ENCODE measurements around the gene TUBGCP3. TPM values are rescaled to one million over a fixed set of nuclear protein-coding genes. Genes with fewer than 3 reads are reported as not detected.

TUBGCP3 gene
- total RNA-seq, 2 donors from 2014 or later, result 26.7 to 30.0 TPM

DNA sequence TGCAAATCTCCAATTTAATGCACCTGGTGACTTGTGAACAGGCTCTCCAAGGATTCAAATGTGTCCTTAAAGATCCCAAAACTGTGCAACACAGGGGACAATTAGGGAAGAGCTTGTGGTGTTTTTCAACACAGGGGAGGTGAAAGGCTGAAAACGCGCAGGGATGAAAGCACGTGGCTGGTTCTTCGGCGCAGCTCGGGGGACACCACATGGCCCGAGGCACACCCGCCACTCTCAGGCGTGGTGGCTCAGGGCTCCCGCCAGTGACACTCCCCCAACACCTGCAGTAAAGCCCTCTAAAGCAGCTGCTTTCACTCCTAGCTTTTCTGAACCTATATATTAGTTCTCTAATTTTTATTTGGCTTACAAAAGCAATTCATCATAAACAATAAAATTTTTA is 119.9 kb downstream of the TUBGCP3 start:
- DNase-seq (no peak), ATAC-seq (no peak)
- no peak for TF ChIP-seq POLR2A (IDR thresholded peaks at IDR 0.05)
- TF ChIP-seq, protein P1, sequence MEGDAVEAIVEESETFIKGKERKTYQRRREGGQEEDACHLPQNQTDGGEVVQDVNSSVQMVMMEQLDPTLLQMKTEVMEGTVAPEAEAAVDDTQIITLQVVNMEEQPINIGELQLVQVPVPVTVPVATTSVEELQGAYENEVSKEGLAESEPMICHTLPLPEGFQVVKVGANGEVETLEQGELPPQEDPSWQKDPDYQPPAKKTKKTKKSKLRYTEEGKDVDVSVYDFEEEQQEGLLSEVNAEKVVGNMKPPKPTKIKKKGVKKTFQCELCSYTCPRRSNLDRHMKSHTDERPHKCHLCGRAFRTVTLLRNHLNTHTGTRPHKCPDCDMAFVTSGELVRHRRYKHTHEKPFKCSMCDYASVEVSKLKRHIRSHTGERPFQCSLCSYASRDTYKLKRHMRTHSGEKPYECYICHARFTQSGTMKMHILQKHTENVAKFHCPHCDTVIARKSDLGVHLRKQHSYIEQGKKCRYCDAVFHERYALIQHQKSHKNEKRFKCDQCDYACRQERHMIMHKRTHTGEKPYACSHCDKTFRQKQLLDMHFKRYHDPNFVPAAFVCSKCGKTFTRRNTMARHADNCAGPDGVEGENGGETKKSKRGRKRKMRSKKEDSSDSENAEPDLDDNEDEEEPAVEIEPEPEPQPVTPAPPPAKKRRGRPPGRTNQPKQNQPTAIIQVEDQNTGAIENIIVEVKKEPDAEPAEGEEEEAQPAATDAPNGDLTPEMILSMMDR (IDR thresholded peaks at IDR 0.05), result no peak
- Histone ChIP-seq H3K27ac (no peak overlapping the region), H3K4me1 (no peaks in the 10 kb centered on the region), H3K4me3 (no peak overlapping the region), H3K36me3 (replicated peaks in 1 of 2; ENCODE audit: insufficient read depth in 1 of 2, low read depth in 2 of 2) (no peaks in the 10 kb centered on the region), H3K9me3 (no peaks in the 10 kb centered on the region), H3K27me3 (no peaks in the 10 kb centered on the region)
- 93 to 96% methylated on average over 10 of the region's 10 CpGs for WGBS, 2 donors
- intact Hi-C loops (cut with DNase I), result no loop called here

DNA sequence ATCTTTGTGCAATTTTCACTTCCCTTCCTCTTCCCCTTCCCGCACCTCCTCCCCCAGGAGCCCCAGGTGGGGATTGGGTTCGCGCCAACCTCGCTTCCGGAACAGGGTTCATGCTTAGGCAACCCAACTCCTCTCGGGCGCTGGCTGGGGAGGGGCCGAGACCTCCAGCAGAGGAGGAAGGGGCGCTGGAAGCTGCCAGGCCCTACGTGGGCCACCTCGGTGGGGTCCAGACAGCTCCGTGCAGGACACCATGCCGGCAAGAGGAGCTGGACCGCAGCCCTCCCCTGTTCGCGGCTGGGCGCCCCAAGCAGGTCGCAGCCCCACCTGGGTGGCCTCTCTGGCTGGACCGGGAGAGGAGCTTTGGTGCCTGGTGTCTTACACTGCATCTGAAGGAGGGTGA is 120.7 kb downstream of the TUBGCP3 start:
- Histone ChIP-seq H3K4me3 (no peak overlapping the region), H3K27me3 (no peaks in the 10 kb centered on the region), H3K4me1 (no peaks in the 10 kb centered on the region), H3K36me3 (replicated peaks in 1 of 2; ENCODE audit: insufficient read depth in 1 of 2, low read depth in 2 of 2) (no peaks in the 10 kb centered on the region), H3K9me3 (no peaks in the 10 kb centered on the region), H3K27ac (no peak overlapping the region)
- TF ChIP-seq POLR2A (IDR thresholded peaks at IDR 0.05), result no peak
- TF ChIP-seq, protein P1 (IDR thresholded peaks at IDR 0.05), result no peak
- intact Hi-C loops (cut with DNase I), result no loop called here
- DNase-seq, result no peak
- ATAC-seq, result no peak
- 88 to 90% methylated on average over 14 to 17 of the region's 19 CpGs for WGBS, 2 donors

DNA sequence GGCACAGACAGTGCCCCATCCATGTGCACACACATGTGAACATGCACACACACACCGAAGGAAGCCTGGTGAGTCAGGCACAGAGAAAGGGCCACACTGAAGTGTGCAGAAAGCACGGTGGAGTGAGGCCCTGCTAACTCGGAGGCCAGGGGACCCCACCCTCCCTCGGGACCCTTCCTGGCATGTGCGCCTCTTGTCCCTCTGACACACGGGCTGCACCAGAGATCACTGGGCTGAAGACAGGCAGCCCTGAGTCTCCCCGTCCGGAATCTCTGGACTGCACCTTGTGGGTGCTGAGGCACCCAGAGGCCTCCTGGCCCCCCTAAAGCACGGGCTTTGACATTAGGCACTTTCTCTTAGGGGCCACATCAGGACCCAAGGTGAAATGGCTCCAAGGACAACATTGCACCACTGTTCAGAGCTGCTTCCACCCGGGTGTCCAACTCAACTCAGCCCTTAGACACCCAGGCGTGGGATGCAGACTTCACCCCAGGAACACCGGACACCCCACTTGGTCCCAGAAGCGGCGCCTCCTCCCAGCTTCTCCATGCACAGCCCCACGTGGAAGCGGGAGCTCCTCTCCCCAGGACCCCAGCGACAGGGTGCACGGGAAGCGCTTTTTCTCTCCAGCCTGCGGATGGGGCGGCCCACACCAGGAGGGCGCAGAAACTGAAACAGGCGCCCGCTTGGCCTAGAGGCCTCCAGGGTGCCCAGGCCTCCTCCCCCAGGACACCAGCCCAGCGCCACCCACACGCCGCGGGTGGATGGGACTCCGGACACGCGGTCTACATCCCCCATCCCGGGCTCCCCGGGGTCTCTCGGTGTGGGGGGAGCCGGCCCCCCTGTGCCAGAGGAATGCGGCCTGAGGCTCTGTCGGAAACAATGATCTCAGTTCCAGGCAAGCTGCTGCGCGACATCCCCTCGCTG is 121.6 kb downstream of the TUBGCP3 start:
- no peak for ATAC-seq

DNA sequence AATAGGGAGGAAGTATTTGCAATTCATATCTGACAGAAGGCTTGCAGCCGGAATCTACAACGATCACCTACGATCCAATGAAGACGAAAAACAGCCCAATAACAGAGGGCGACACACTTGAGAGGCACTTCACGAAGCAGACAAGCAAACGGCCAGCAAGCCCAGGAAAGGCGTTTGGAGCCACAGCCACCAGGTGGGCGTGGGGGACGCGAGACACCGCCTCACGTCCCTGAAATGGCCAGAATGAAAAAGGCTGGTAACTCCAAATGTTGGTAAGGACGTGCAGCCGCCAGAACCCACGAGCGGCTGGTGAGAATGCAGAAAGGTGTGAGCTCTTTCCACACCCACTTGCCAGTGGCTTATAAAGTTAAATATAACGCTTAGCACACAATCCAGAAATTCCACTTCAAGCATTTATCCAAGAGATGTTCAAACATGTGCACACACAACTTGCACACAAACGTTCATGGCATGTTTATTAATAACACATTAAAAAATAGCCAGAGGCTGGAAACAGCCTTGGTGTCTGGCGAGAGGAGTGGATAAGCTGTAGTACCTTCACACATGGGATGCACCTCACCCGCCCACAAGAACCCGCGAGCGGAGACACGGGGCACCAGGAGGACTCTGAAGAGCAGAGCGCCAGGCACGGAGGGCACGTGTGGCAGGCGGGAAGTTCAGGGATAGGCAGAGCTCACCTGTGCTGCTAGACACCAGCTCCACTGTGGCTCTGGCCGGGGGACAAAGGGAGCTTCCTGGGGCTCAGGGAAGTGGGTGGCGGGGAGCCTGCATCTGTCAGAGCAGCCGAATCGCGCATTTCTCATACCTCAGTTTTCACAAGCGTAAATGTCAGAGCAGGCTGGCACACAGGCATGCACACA is 122.5 kb downstream of the TUBGCP3 start:
- TF ChIP-seq, protein P1 (IDR thresholded peaks at IDR 0.05), result no peak
- no peak for TF ChIP-seq POLR2A (IDR thresholded peaks at IDR 0.05)
- intact Hi-C loops (cut with DNase I), result no loop called here
- no peaks in the 10 kb centered on the region for H3K4me1 ChIP-seq

More for the DNA sequence above, 121.6 kb downstream of the TUBGCP3 start:
- H3K36me3 ChIP-seq (replicated peaks in 1 of 2; ENCODE audit: insufficient read depth in 1 of 2, low read depth in 2 of 2), result no peaks in the 10 kb centered on the region
- TF ChIP-seq POLR2A (IDR thresholded peaks at IDR 0.05), result no peak
- TF ChIP-seq, protein P1 (IDR thresholded peaks at IDR 0.05), result no peak
- H3K4me3 ChIP-seq, result no peak overlapping the region
- 84 to 85% methylated on average over 22 to 36 of the region's 40 CpGs for WGBS, 2 donors
- no peak for DNase-seq
- no peak overlapping the region for H3K27ac ChIP-seq
- intact Hi-C loops (cut with DNase I), result no loop called here
- no peaks in the 10 kb centered on the region for H3K27me3 ChIP-seq
- H3K4me1 ChIP-seq, result no peaks in the 10 kb centered on the region
- H3K9me3 ChIP-seq, result no peaks in the 10 kb centered on the region

More for the DNA sequence above, 122.5 kb downstream of the TUBGCP3 start:
- DNase-seq, result no peak
- 79% methylated on average over 29 to 35 of the region's 35 CpGs for WGBS, 2 donors
- ATAC-seq, result no peak
- H3K9me3 ChIP-seq, result no peaks in the 10 kb centered on the region
- no peaks in the 10 kb centered on the region for H3K36me3 ChIP-seq (replicated peaks in 1 of 2; ENCODE audit: insufficient read depth in 1 of 2, low read depth in 2 of 2)
- no peak overlapping the region for H3K4me3 ChIP-seq
- H3K27me3 ChIP-seq, result no peaks in the 10 kb centered on the region
- no peak overlapping the region for H3K27ac ChIP-seq
